ENCODE measurements around the gene HOOK1.

- TF ChIP-seq EZH2 (IDR thresholded peaks at IDR 0.05; ENCODE audit: borderline replicate concordance, low read length) (no peak), CTCF (IDR thresholded peaks at IDR 0.05; ENCODE audit: low read length) (no peak)
Measured at GRCh38 chr1:59908084-59908483, 93.3 kb downstream of the HOOK1 start.
